CD4-positive, alpha-beta T cell treated with Interleukin-12 subunit alpha and Interleukin-12 subunit beta, for 1 hour (primary cell): Measurements from ENCODE around the gene HDAC2.
A peak's percentile ranks its signal among the peaks of the same experiment; 100 is the strongest.
"Not testable (repeated sequence)": the region's sequence is repeated elsewhere in the genome, so short reads cannot be mapped to it uniquely, and the experiment has no call there.

Source experiments
- DNase-seq: peaks from one replicate; pipeline ENCODE4 v3.0.0-alpha.2; 2020

HDAC2 gene

GRCh38 chr6:113970805-113971676 is at the start of gene HDAC2:
TSS of gene HDAC2 (minus strand) at chr6:113971148. CDS start at chr6:113970908, 240 bp downstream.
- DNase-seq, result peak; percentile 89

DNA sequence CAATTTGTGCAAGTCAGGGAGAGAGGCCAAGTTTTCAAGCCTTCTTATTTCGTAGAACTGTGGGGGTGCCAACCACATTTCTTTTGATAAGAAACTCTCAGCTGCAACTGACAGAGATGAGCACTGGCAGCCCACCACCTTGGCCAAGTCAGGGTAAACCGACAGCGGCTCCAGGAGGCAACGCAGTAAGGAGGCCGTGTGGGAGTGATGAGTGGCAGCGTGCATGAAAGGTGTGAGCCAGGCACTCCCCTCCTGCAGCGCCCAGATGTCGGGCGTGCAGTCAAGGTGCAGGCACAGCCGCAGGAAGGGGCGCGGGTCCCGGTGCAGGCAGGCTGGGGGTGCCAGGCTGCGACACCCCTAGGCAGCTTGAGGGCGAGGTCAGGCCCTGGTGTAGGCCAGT is 49.2 kb upstream of the HDAC2 start:
- DNase-seq, result no peak

DNA sequence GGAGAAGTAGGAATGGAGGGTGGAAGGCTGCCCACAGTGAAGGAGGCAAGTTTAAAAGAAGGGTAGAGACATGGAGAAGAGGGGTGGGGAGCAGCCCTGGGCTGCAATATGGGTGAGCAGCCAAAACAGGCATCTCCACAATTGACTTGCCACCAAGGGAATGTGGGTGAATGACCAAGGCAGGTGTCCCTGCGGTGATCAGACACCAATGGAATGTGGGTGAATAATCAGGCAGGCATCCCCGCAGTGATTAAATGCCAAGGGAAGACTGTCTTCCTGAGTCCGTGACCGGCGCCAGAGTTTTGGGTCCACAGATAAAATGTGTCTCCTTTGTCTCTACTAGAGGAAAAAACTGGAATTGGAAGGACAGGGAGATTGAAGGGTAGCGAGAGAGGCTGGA is 46.2 kb upstream of the HDAC2 start:
- not testable (repeated sequence) for DNase-seq

- DNase-seq, result not testable (repeated sequence)
These were observed 43.2 kb upstream of the HDAC2 start for GRCh38 chr6:114014106-114014505.

GRCh38 chr6:114011486-114011885 is 40.5 kb upstream of the HDAC2 start:
- DNase-seq, result peak; percentile 2

GRCh38 chr6:114010540-114010939 is 39.6 kb upstream of the HDAC2 start:
- DNase-seq, result no peak

DNA sequence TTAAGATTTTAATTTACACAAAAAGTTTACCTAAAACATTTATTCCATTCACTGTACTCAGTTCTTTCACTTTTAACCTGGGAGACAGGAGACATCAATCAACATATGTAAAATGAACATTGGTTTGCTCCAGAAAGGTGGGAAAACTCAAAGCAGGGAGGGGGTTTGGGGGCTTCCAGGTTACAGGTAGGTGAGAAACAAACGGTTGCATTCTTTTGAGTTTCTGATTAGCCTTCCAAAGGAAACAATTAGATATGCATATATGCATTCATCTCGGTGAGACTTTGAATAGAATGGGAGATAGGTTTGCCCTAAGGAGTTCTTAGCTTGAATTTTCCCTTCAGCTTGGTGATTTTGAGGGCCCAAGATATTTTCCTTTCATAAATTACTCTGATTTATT is 38.2 kb upstream of the HDAC2 start:
- no peak for DNase-seq

DNA sequence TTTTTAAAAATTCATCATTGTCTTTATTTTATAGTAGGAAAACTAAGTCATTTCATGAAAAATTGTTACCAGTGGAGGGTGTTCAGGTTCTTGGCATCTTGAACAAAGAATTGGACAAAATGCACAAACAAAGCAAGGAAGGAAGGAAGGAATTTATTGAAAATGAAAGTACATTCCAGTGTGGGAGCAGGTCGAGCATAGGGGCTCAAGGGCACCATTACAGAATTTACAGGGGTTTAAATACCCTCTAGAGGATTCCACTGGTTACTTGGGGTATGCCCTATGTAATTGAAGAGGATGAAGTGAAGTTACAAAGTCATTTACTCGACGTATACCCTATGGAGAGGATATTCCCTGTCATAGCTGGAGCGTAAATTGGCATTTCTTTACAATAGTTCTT is 37.4 kb upstream of the HDAC2 start:
- no peak for DNase-seq

DNA sequence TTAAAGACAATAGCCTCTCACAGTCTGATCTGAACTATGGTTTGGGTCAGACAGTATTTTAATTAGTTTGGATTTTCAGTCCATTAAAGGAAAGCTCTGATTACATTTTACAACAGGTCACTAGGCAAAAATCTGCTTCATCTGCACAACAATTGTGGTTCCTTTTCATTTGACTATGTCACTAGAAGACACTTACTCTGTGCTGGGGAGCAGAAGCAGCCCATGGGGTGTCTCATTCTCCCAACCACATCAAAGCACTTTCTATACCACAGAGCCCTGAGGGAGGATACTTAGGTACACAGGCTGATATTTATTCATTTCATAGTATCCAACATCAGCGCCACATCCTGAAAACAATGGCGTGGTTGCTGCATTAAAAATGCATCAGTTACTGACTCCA is 36.6 kb upstream of the HDAC2 start:
- peak; percentile 40 for DNase-seq

DNA sequence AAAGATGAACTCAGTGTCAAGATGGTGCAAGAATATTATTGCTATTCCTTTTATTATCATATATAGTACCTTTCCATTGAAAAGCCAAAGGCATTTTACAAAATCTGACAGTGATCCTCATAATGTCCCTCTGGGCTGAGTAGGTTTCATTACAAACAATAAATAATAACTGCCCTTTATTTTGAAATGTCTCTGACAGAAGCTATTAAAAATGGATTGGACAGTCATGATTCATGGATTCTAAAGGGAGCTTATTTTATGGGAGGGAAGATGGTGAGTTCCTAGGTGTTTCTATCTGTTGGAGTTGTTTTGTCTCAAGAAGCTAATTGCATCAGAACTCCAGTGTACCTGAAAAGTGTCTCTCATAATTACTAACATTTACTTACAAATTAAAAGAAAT is 30.4 kb upstream of the HDAC2 start:
- DNase-seq, result no peak

DNA sequence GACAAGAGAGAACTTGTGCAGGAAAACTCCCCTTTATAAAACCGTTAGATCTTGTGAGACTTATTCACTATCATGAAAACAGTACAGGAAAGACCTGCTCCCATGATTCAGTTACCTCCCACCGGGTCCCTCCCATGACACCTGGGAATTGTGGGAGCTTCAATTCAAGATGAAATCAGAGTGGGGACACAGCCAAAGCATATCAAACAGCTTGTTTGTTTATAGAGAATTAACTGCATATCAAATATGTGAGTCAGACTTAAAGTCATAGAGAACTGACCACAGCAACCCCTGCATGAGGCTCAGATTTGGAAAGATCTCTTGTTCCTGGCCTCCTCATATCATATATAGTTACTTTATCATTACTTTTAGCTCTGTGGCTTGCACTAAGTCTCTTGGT is 29.1 kb upstream of the HDAC2 start:
- no peak for DNase-seq

GRCh38 chr6:113999284-113999683 is 28.3 kb upstream of the HDAC2 start:
- no peak for DNase-seq

- no peak for DNase-seq
These were observed 27.9 kb upstream of the HDAC2 start for GRCh38 chr6:113998811-113999210.

DNA sequence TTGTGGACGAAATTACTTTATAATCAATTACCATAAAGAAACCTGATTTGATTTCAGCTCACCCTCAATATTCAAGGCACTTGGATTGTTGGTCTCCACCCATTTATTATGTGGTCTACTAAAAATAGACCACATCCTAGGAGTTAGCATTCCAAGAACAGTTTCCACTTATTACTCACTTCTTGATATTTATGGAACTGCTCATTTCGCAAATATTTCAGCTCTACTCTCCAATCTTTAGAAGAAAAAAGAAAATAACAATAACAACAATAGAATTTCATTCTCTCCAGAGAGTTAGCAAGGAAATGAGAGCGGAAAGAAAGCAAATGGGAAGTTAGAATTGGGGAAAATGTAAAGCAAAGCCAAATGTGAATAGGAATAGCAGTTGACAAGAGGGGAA is 26.2 kb upstream of the HDAC2 start:
- DNase-seq, result no peak

DNA sequence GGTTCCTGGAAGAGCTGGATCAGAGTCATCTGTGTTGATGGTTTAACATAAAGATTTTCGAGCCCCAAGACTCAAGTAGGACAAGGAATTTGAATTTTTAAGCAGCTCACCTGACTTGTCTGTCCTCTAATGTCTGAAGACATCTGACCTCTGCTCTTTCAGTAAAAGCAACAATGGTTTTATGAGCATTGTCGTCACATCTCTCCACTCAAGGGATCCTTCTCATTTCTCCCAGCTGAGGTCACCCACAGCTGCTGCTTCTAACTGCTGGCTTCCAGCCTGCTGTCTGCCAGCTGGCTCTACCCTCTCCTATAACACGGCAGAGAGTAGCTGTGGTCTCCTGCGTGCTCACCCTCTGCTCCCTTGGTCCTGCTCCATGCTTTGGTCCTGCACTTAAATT is 24.7 kb upstream of the HDAC2 start:
- DNase-seq, result no peak

DNA sequence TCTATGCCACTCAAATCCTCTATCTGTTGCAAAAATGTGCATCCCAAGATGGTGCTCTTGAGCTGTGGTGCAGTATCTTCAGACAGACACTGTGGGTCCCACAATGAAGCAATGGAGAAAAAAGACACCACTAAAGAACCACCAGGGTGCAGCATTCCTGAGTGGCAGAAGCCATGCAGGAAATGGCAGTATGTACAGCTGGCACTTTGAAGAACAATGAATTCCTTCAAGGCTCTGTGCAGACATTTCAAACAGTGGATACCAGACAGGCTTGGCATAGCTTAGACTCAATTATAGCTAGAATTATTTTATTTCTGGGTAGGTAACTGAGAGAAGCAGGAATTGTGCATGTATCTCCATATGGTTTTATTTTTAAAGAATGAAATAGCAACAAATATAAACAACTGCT is 24.0 kb upstream of the HDAC2 start:
- peak; percentile 38 for DNase-seq

- no peak for DNase-seq
These were observed 18.7 kb upstream of the HDAC2 start for GRCh38 chr6:113989675-113990074.

- not testable (repeated sequence) for DNase-seq
These were observed 11.7 kb upstream of the HDAC2 start for GRCh38 chr6:113982675-113983074.

- DNase-seq, result no peak
These were observed 11.2 kb upstream of the HDAC2 start for GRCh38 chr6:113982055-113982550.

DNA sequence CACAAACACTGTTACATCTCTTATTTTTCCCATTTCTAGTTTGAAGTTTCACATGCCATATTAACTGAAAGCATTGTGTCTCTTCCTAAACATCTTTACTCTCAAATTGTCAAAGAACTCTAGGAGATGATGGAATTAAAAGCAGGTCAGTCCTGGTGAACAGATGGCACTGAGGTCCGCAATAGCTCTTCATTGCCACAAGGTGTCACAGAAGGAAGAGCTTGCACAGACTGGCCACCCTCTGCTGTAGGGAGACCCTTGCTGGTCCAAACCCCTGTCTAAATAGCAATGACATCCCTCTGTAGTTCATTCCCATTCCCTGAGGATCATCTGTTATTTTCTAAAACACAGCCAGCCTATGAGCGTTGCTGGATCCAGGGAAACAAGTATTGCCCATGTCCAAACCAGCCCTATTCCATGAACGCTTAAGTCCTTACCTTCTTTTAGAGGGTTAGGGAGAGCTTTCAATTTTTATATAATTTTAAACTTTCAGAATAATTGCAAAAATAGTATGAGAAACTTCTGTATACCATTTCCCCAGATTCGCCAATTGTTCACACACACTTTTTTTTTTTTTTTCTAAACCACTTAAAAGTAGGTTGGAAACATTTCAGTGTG is 10.1 kb upstream of the HDAC2 start:
- DNase-seq, result peak; percentile 10

GRCh38 chr6:113979937-113980336 is 9.0 kb upstream of the HDAC2 start:
- DNase-seq, result no peak

- DNase-seq, result no peak
These were observed 7.2 kb upstream of the HDAC2 start for GRCh38 chr6:113978084-113978675.

DNA sequence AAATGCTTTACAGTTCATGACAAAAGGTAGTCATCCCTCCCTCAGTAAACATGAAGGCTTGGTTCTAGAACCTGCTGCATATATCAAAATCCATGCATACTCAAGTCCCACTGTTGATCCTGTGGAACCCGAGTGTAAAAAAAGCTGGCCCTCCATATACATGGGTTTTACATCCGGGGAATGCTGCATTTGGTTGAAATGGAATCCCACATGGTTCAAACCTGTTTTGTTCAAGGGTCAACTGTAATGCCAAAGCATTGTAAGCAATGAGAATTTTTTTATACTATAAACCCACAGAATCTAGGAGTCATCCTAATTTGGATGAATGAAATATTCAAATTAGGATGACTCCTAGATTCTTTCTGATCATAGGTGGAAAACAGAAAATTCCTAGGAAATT is 5.9 kb upstream of the HDAC2 start:
- DNase-seq, result no peak

DNA sequence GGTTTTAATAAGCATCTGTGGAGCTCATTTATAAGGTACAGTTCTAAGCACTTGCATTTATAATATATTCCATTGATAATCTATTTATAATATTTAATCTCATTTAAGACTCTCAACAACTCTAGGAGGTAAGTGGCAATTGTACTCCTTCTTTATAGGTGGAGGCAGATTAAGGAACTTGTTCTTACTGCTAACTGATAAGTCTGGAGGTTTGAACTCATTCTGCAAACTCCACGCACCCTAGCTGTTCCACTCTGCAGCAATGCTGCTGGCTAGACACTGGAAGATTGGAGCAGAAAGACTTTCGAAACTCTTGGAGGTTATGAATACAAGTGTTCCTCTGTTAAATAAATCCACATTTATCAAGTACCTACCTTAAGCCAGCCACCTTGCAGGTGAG is 793 bp upstream of the HDAC2 start:
- DNase-seq, result peak; percentile 8
